GM19324 (cell line): ENCODE measurements around the gene TMBIM6.
"Not testable (repeated sequence)": the region's sequence is repeated elsewhere in the genome, so short reads cannot be mapped to it uniquely, and the experiment has no call there.

Source experiments
- ATAC-seq: cut with Tn5 transposase; IDR thresholded peaks from one replicate; pipeline ENCODE4 v1.9.1; 2021; ENCODE audit warnings: mild to moderate bottlenecking, moderate library complexity; ENCODE audit not compliant: unreplicated experiment, low FRiP score

The TMBIM6 gene

DNA sequence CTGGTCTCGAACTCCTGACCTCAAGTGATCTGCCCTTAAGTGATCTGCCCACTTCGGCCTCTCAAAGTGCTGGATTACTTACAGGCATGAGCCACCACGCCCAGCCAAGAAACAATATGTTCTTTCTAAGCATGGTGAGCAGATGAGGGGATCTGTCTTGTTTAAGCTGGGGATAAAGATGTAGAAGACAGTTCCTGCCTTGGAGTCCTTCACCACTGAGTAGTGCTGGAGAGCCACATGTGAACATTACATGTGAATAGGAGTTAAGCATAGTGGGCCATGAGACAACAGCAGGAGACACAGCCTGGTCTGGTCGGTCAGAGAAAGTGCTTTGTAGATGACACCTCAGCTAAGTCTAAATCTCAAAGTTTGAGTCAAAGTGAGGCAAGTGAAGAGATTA is 26.0 kb downstream of the TMBIM6 start:
- no peak for ATAC-seq

DNA sequence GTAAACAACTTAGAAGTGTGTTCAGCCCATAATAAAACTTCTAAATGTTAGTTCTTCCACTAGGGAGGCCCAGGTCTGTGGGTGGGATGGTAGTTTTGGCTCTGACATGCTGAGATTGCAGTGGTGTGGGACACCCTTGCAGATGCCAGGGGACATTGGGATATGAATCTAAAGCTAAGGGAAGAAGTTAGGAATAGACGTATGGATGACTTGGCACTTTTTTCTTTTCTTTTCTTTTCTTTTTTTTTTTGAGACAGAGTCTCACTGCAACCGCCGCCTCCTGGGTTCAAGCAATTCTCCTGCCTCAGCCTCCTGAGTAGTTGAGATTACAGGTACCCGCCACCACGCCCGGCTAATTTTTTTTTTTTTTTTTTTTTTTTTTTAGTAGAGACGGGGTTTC is 31.7 kb downstream of the TMBIM6 start:
- ATAC-seq: not testable (repeated sequence)

DNA sequence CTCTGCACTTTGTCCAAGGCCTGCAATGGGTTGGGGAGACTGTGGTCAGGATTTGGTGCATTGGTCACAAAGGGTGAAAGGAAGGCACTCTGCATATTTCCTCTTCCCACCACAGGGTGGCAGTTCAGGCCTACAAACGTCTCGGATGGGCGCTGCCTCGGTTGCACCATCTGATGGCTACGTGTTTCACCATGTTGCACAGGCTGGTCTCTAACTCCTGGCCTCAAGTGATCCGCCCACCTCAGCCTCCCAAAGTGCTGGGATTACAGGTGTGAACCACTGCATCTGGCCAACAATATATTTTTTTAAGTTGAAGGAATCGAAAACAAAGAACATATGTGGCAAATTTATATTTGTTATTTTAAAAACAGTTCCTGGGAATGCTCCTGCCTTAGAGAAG is 35.1 kb downstream of the TMBIM6 start:
- ATAC-seq: no peak

DNA sequence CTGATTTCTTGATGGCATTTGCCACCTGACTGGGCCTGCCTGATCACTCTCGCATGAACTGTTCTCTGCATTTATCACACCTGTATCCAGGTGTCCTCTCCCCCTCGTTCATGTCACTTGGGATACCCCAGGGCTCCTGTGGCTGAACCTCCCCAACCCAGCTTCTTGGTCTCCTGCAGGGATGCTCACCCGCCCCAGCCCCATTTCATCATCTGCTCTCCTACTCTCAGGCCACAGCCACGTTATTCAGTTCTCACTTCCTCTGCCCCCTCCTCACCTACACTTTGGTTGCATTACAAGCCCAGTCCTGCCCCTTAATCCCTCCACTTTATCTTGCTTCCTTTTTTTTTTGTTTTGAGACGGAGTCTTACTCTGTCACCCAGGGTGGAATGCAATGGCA is 35.5 kb downstream of the TMBIM6 start:
- no peak for ATAC-seq

DNA sequence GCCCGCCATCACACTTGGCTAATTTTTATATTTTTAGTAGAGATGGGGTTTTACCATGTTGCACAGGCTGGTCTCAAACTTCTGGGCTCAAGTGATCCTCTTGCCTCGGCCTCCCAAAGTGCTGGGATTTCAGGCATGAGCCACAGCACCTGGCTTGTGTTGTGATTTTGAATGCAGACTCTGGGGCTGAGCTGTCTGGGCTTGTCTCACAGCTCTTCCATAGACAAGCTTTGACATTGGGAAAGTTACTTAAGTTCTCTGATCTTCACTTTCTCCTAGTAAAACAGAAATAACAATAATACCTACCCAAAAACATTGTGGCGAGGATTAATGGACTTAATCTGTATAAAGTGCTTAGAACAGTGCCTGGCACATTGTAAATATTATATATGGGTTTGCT is 36.0 kb downstream of the TMBIM6 start:
- ATAC-seq: no peak

DNA sequence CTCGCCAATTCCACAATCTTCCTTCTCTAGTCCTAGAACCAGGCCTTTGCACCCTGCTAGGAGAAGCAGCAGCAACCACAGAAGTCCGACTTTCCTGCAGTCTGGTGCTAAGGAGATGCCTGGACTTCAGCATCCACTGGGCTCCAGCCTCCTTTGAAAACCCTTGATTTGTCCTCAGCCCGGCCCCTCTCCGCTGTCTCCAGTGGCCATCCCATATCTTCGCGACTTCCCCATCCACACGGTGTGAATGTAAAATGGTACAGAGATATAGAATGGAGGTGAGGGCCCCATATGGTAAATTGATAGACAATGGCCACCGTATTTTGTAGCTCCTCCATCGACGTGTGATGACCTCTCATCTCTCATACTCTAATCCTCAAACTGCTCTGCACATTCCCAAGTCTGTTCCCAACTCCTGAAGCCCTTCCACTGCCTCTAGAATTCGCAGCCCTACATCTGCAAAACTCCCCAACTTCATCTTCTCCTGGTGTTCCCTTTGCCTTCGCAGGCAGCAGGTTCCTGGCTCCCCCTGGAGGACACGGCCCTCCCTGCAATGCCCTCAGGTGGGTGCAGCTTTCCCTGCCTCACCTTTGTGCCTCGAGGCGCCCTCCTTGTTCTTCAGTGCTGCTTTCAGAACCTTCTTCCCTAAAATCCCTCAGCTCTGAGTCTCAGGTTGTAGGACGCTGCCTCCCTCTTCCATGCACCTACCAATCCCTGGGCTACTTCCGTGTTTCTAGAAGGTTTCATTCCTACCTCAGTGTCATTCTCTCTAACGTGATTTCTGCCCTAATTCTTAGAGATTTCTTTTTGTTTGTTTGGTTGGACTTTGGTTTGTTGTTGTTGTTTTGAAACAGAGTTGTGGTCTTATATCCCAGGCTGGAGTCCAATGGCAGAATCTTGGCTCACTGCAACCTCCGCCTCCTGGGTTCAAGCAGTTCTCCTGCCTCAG is 36.7 kb downstream of the TMBIM6 start:
- ATAC-seq: no peak

DNA sequence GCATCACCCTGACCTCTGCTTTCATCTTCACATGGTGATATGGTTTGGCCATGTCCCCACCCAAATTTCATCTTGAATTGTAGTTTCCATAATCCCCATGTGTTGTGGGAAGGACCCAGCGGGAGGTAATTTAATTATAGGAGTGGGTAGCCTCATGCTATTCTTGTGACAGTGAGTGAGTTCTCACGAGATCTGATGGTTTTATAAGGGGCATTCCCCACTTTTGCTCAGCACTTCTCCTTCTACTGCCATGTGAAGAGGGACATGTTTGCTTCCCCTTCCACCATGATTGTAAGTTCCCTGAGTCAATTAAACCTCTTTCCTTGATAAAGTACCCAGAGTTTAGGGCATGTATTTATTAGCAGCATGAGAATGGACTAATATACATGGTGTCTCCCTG is 38.2 kb downstream of the TMBIM6 start:
- ATAC-seq: no peak

DNA sequence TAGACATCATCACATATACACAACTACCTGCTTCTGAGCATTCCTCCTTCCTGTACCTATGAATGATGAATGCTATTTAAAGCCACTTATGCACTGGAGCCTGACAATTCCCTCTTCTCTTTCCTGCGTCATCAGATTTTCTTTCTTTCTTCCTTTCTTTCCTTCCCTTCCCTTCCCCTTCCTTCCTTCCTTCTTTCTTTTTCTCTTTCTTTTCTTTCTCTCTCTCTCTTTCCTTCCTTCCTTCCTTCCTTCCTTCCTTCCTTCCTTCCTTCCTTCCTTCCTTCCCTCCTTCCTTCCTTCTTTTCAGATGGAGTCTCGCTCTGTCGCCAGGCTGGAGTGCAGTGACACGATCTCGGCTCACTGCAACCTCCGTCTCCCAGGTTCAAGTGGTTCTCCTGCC is 39.6 kb downstream of the TMBIM6 start:
- not testable (repeated sequence) for ATAC-seq

DNA sequence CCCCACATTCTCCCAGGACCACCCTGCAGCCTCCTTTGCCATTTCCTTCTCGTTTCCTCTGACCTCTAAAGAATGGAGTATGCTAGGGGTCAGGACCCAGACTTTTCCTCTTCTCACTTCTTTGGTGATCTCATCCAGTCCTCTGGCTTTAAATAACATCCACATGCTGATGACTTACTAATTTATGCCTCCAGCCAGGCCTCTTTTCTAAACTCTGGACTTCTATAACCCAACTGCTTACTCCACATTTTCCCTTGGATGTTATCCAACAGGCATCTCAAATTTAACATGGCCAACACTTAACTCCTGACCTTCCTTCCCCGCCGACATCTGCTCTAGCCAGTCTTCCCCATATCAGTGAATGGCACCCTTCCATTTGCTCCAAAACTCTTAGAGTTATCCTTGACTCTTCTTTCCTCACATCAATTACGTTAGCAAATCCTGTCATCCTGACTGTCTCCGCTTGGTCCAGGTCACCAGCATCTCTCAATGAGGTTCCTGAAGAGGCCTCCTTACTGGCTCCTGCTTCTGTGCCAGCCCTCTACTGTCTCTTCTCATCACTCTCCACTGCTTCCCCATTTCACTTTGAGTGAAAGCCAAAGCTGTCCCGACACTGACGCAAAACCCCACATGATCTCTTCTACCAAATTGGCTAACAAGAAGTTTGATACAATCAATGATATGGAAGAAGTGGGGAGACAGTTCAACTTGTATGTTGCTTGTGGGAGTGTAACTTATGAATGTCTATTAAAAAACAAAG is 42.7 kb downstream of the TMBIM6 start:
- ATAC-seq: no peak

DNA sequence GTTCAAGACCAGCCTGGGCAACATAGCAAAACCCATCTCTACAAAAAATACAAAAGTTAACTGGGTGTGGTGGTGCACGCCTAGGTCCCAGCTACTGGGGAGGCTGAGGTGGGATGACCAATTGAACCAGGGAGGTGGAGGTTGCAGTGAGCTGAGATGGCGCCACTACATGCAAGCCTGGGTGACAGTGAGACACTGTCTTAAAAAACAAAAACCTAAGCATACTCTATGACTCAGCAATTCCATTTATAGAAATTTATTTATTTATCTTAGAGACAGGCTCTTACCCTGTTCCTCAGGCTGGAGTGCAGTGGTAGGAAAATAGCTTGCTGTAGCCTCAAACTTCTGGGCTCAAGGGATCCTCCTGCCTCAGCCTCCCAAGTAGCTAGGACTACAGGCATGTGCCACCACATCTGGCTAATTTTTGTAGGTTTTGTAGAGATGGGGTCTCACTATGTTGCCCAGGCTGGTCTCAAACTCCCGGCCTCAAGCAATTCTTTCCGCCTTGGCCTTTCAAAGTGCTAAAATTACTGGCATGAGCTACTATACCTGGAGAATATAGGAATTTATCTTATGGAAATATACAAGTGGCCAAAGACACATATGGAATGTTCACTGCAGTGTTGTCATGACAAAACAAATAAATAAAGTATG is 43.5 kb downstream of the TMBIM6 start:
- ATAC-seq: no peak

DNA sequence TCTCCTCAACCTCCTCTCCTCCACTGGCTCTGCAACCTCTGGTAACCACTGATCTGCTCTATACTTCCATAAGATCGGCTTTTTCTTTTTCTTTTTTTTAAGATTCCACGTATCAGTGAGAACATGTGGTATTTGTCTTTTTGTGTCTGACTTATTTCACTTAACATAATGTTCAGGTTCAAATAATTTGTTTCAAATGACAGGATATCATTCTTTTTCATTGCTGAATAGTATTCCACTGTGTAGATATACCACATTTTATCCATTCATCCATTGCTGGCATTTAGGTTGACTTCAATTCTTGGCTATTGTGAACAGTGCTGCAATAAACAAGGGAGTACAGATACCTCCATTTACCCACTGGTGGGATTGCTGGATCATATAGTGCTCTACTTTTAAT is 46.3 kb downstream of the TMBIM6 start:
- ATAC-seq: no peak

DNA sequence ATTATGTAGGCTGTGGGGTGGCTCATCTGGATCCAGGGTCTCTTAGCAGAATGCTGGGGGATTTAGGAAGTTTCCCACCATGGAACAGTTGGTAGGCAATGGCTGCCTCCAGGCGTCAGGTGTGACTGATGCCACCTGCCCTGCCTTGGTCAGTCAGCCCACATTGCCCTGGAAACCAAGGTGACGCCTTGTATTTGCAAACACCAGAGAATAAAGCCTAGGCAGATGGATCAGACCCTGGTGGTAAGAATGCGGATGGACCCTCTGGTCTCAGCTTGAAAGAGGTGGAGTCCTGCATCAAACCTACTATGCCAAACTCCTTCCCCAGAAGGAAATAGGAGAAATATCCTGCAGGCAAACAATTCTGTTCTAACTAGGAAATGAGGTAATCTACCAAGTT is 48.6 kb downstream of the TMBIM6 start:
- no peak for ATAC-seq

DNA sequence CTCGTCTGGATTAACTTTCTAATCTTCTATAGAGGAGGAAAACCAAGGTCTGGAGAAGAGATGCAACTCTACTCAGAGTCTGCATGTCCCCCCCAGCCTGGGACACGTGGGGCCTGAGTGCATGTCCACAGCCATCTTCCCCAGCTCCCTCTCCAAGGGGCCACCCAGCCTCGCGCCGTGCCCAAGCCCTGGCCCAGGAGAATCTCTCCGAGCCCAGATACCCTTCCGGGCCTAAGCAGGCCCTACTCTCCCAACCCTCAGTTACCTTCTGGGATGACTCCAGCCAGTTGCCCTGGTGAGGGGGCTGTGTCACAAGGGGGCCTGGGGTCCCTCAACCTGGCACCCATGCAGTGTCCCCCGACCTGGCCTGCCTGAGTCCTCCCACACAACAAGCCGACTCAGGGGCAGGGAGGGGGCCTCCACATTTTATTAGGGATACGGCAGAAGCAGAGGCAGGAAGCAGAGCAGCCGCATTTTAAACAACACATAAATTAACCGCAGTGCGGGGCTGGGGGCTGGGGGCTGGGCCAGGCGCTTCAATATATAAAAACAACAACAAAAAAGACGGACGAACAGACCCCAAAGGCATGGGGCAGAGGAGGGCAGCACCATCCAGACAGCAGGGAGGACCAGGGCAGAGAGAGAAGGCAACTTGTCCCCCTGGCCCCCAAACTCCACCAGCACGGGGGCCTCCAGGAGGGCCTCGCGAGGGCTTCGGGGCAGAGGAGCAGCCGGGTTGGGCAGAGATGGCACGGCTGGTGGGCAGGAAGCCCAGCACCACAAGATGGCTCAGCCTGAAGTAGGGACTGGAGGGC is 49.6 kb downstream of the TMBIM6 start:
- no peak for ATAC-seq

DNA sequence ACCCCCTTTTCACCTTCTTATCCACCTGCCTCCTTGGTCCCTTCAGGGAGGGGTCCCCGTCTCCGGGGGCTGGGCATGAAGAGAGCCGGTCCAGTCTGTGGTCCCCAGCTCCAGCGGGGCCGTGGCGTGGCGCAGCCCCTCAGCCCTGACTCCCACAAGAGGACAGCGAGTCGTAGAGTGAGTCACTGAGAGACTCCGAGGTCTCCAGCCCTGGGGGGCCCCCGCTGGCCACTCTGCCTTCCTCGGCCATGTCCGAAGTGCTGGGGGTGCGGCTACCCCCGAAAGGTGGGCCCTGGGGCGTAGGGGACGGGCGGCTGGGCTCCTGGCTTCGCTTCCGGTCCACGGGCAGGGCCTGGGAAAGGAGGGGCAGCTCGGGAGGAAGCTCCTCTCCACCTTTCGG is 50.3 kb downstream of the TMBIM6 start:
- ATAC-seq: no peak

DNA sequence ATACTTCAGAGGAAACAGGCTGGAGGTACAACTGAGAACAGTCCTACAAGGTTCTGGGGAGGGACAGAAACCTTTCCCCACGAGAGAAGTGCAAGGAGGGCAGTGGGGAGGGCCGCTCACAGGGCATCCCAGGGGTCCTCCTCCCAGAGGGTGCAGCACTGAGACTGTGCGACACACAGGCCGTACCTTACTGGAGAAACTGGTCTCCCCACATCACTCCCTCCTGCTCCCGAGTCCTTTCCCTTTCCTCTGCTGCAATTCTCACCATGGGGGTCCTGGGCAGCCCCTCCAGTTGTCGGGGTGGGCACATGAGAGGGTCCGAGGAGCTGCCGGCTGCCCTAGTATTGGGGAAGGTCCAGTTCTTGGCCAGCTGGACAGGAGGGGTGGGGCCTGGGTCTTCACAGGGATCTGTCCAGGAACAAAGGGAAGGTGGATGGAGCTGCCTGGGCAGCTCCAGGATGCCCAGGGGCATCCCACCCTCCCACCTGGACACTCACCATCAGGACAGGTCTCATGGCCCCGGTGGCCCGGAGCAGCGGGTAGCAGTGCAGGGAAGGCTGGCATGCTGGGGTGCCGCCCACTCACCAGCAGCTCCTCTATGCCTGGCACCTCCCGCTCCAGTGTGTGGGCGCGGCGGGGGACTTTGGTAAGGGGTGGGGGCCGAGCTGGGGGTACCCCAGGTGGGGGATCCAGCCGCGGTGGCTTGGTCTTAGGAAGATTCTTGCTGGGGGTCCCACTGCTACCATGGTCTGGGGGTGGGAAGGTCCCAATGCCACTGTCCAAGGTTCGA is 51.0 kb downstream of the TMBIM6 start:
- ATAC-seq: no peak

DNA sequence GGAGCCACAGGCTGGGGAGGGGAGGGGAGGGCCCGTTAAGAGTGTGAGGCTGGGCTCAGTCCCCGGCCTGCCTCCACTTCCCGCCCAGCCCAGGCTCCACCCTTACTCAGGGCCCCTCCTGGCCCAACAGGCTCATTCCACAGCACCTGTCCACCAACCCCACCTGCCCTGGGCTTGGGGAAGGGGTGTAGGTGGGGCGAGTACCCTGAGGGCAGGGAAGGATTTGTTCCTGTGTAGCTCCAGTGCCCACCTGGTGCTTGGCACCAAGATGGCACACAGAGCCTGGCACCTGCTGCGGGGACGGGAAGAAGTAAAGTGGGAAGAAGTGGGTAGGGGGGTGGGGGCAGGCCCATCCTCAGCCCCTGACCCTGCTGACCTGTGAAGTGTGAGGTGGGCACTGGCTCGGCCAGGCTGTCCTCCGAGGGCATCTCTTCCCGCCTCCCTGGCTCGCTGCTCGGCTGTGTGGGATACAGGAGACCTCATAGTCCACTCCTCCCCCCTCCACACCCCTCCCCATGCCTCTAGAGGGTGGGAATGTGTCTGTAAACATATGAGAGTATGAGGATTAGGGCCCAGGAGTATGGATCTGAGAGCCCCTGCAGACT is 51.7 kb downstream of the TMBIM6 start:
- ATAC-seq: no peak

DNA sequence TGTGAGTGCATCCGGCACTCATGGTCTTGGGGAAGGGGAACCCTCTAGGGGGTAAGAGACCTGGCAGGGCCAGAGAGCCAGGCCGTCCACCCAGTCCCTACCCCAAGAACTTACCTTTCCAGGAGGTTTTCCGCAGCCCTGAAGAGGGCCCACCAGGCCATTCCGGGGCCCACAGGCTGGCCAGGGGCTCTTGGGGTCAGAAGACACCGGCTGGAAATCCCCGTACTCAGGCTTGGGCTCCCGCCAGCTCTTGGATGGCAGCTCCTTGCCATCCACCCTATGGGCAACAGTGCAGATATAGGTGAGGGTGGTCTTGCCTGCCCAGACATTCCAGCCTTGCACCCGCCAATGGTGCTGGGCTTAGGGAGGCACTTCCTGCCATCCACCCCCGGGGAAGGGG is 52.3 kb downstream of the TMBIM6 start:
- ATAC-seq: no peak

DNA sequence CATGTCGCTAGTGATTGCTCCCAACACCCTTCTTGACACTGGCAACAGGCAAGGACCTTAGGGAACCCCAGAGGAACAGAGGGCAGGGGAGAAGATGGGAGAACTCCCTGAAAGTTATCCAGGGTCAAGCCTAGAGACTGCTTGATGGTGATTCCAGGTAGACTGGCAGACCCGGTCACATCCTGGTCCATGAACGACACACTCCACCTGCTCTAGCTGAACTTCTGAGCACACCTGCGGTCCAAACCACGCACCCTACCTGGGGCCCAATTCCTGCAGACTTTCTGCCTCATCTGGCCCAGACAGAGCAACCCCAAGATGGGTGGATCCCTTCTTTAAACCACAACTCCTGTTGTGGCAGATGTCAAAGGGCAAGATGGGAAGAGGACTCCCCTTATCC is 52.7 kb downstream of the TMBIM6 start:
- no peak for ATAC-seq
